Measurements from ENCODE around the gene STX16.

STX16 gene

GRCh38 chr20:58618351-58619076, 32.6 kb upstream of the STX16 start:
- DNase-seq (ENCODE audit: low read depth): peak; percentile 68

GRCh38 chr20:58619077-58619863, 31.8 kb upstream of the STX16 start:
- no peak for DNase-seq (ENCODE audit: low read depth)

GRCh38 chr20:58619864-58620431, 31.1 kb upstream of the STX16 start:
- DNase-seq (ENCODE audit: low read depth): no peak

- no peak for DNase-seq (ENCODE audit: low read depth)
Observed at GRCh38 chr20:58621906-58622548, 29.1 kb upstream of the STX16 start.

GRCh38 chr20:58622671-58623578, 28.2 kb upstream of the STX16 start:
- no peak for DNase-seq (ENCODE audit: low read depth)

- DNase-seq (ENCODE audit: low read depth): peak; percentile 57
Observed at GRCh38 chr20:58623579-58624473, 27.3 kb upstream of the STX16 start.

GRCh38 chr20:58624687-58625086, 26.4 kb upstream of the STX16 start:
- no peak for DNase-seq (ENCODE audit: low read depth)

GRCh38 chr20:58625585-58625984, 25.5 kb upstream of the STX16 start:
- DNase-seq (ENCODE audit: low read depth): no peak

GRCh38 chr20:58626051-58626450, 25.0 kb upstream of the STX16 start:
- DNase-seq (ENCODE audit: low read depth): no peak

- no peak for DNase-seq (ENCODE audit: low read depth)
Observed at GRCh38 chr20:58627212-58628072, 23.6 kb upstream of the STX16 start.

- no peak for DNase-seq (ENCODE audit: low read depth)
Observed at GRCh38 chr20:58628491-58629214, 22.4 kb upstream of the STX16 start.

GRCh38 chr20:58629215-58629580, 21.9 kb upstream of the STX16 start:
- DNase-seq (ENCODE audit: low read depth): no peak

GRCh38 chr20:58630063-58630462, 21.0 kb upstream of the STX16 start:
- DNase-seq (ENCODE audit: low read depth): no peak

GRCh38 chr20:58633161-58634053, 17.7 kb upstream of the STX16 start:
- no peak for DNase-seq (ENCODE audit: low read depth)

GRCh38 chr20:58634059-58634458, 17.0 kb upstream of the STX16 start:
- DNase-seq (ENCODE audit: low read depth): no peak

GRCh38 chr20:58634521-58635278, 16.4 kb upstream of the STX16 start:
- no peak for DNase-seq (ENCODE audit: low read depth)

GRCh38 chr20:58635279-58635665, 15.8 kb upstream of the STX16 start:
- no peak for DNase-seq (ENCODE audit: low read depth)
